Right cardiac atrium (tissue), 5 donors: Measurements from ENCODE around the gene DIAPH1. TPM values are rescaled to one million over a fixed set of nuclear protein-coding genes. Genes with fewer than 3 reads are reported as not detected.

Experiments
- ATAC-seq, 2 donors: fragments of 200-7000 bp; cut with Tn5 transposase; one replicate each; pipeline versions ENCODE4 v1.8.0 to v1.9.1; 2020; ENCODE audit warnings: moderate library complexity in 2 of 2, mild to moderate bottlenecking in 1 of 2
- DNase-seq, 3 donors: peaks; one replicate each; pipeline ENCODE4 v3.0.0-alpha.2; 2020
- H3K27ac ChIP-seq: one replicate; pipeline ENCODE4 v1.5.1; 2013; ENCODE audit warnings: mild to moderate bottlenecking, low read length, control low read depth, moderate library complexity
- H3K27me3 ChIP-seq: one replicate; pipeline ENCODE4 v1.6.1; 2013; ENCODE audit not compliant: control insufficient read depth, insufficient read depth
- H3K4me1 ChIP-seq: one replicate; pipeline ENCODE4 v1.6.1; 2013; ENCODE audit warnings: low read length; ENCODE audit not compliant: control insufficient read depth, insufficient read depth
- H3K4me3 ChIP-seq: one replicate; pipeline ENCODE4 v1.5.1; 2013; ENCODE audit warnings: low read length, control low read depth
- H3K9me3 ChIP-seq: one replicate; pipeline ENCODE4 v1.6.1; 2013; ENCODE audit warnings: low read length; ENCODE audit not compliant: control insufficient read depth
- WGBS: extraction: QIAGEN DNeasy Blood & Tissue Kit; methylation state at CpG from one replicate; pipeline ENCODE4 v1.1.7; 2013; 5-methylcytosine and 5-hydroxymethylcytosine counted together
- intact Hi-C, 4 donors: fragments of 100-400 bp; cut with DNase I; formaldehyde crosslinking; loops; one replicate each; pipeline versions ENCODE4 v1.11.0 to v1.14.0; 2022 to 2023
- polyA plus RNA-seq: library from polyadenylated mRNA; stranded (reverse); fragments of 200-250 nt; gene quantifications from one replicate; pipeline ENCODE4 v1.2.3, GENCODE V29; 2013
- total RNA-seq, 4 donors: library from RNA; stranded (reverse); fragmentation: NEBNext Ultra II Directional; extraction: Animal tissue kit (Norgen Biotek cat#: 25700); gene quantifications; one replicate each; pipeline ENCODE4 v1.2.1, GENCODE V29; 2021
- donor health status: healthy with polysubstance abuse.
- donor health status: DM: no; HTN: yes; CAD: no.
- donor health status: DM: no; HTN: no; CAD: no.
- donor health status: DM: no; HTN: yes; CAD: no; lungs with severe emphysema.
- donor health status: DM: yes; HTN: yes; CAD: no.

DIAPH1 gene
- total and polyA plus RNA-seq, 5 donors: 11.8 to 53.0 (median 19.1) TPM

GRCh38 chr5:141487131-141487530, 131.7 kb downstream of the DIAPH1 start:
- peaks cover 3% of the 10 kb centered on the region for H3K4me1 ChIP-seq
- no peak for ATAC-seq
- WGBS: 82% methylated on average over 7 of the region's 7 CpGs

GRCh38 chr5:141486091-141486490, 132.7 kb downstream of the DIAPH1 start:
- 86% methylated on average over 9 of the region's 9 CpGs for WGBS
- intact Hi-C loops: no loop called here
- no peaks in the 10 kb centered on the region for H3K9me3 ChIP-seq
- H3K27me3 ChIP-seq: no peaks in the 10 kb centered on the region
- H3K4me3 ChIP-seq: no peak overlapping the region
- ATAC-seq (no peak), DNase-seq (no peak)
- no peak overlapping the region for H3K27ac ChIP-seq
- H3K4me1 ChIP-seq: peaks cover 3% of the 10 kb centered on the region

More at GRCh38 chr5:141487131-141487530, 131.7 kb downstream of the DIAPH1 start:
- H3K27ac ChIP-seq: no peak overlapping the region
- H3K4me3 ChIP-seq: no peak overlapping the region
- no peak for DNase-seq
- H3K9me3 ChIP-seq: no peaks in the 10 kb centered on the region
- intact Hi-C loops: no loop called here
- no peaks in the 10 kb centered on the region for H3K27me3 ChIP-seq

GRCh38 chr5:141485321-141486055, 133.3 kb downstream of the DIAPH1 start:
- peak in 1 of 3 donors; percentile 50 for DNase-seq
- WGBS: 57% methylated on average over 38 of the region's 38 CpGs
- no peak for ATAC-seq
- peaks cover 3% of the 10 kb centered on the region for H3K4me1 ChIP-seq
- no peaks in the 10 kb centered on the region for H3K27me3 ChIP-seq
- intact Hi-C loops: no loop called here
- H3K4me3 ChIP-seq: peak overlapping the region; percentile 53
- H3K9me3 ChIP-seq: no peaks in the 10 kb centered on the region
- no peak overlapping the region for H3K27ac ChIP-seq

GRCh38 chr5:141484641-141485311, 134.0 kb downstream of the DIAPH1 start, which contains the start of gene PCDHGC4:
PCDHGC4 (plus strand) TSS chr5:141485030; CDS start chr5:141485174, 144 bp downstream.
- 14% methylated on average over 39 of the region's 39 CpGs for WGBS
- Histone ChIP-seq H3K27ac (no peak within 1 kb of the TSS), H3K27me3 (no peaks in the 10 kb centered on the region), H3K9me3 (no peaks in the 10 kb centered on the region), H3K4me1 (peaks cover 3% of the 10 kb centered on the region), H3K4me3 (peak within 1 kb of the TSS; percentile 53)
- DNase-seq (peak in 2 of 3 donors; percentile 47 to 61), ATAC-seq (peak; percentile 32 to 45)
- intact Hi-C loops: no loop called here

DNA sequence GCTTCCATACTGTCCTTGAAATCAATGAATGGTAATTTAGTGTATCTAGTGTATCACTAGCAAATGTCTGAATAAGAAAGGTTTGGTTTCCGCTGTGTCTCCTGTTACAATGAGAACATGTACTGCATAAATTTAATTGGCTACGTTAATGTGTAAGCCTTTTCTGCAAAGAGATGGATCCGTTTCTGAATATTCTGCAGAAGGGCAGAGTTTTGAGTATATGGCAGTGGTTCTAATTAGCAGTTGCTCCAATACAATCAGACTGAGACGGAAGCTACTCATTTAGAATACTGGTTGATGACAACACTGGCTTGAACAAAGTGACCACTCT, 134.5 kb downstream of the DIAPH1 start:
- intact Hi-C loops: no loop called here
- WGBS: 26% methylated on average over 4 of the region's 4 CpGs

DNA sequence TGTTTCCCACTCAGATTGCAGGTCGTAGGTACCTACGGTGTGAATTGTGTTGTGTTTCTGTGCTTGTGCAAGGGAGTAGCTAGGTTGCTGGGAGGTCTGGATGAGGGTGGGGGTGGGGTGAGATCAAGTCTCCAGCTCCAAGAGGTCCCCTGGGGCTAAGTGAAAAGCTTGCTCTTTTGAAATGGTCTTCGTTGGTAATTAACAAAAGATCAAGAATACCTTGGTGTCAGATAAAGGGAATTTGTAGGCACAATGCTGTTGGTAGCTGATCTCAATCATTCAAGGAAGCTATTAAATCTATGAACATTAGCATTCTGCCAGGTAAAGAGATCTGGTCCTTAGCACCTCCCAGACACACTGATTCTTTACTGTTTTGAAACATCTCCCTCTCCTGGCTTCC, 134.9 kb downstream of the DIAPH1 start:
- no peaks in the 10 kb centered on the region for H3K27me3 ChIP-seq
- intact Hi-C loops: no loop called here
- no peak for DNase-seq
- peaks cover 6% of the 10 kb centered on the region for H3K4me1 ChIP-seq
- no peak overlapping the region for H3K4me3 ChIP-seq
- no peak for ATAC-seq
- no peak overlapping the region for H3K27ac ChIP-seq
- 50% methylated on average over 3 of the region's 3 CpGs for WGBS
- H3K9me3 ChIP-seq: no peaks in the 10 kb centered on the region

More for the DNA sequence above, 134.5 kb downstream of the DIAPH1 start:
- ATAC-seq (peak in 1 of 2 donors; percentile 36), DNase-seq (no peak)
- Histone ChIP-seq H3K4me1 (peaks cover 4% of the 10 kb centered on the region), H3K4me3 (peak overlapping the region; percentile 53), H3K9me3 (no peaks in the 10 kb centered on the region), H3K27me3 (no peaks in the 10 kb centered on the region), H3K27ac (no peak overlapping the region)

DNA sequence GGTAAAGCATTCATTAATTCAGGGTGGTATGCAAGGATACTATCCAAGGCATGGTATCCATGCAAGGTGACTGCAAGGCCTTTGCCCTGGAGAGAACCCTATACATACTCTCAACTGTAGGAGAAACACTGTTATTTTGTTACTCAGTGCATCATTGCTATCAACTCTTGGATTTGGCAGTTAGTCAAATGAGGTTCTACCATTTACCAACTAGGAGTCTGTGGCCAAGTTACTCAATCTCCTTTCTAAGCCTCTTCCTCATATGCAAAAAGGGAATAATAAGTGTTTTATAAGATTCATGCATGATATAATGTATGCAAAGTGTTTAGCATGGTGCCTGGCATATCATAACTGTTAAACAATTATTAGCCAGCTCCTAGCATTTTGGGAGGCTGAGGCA, 139.0 kb downstream of the DIAPH1 start:
- no peak for DNase-seq
- intact Hi-C loops: loop anchor here in 2 of 4 donors (5.0 to 10.0 kb wide), 2 partner anchors 43 to 45 kb away; no protein-coding TSS in a partner anchor
- H3K4me3 ChIP-seq: no peak overlapping the region
- H3K27me3 ChIP-seq: no peaks in the 10 kb centered on the region
- H3K9me3 ChIP-seq: no peaks in the 10 kb centered on the region
- no peak for ATAC-seq
- peaks cover 12% of the 10 kb centered on the region for H3K4me1 ChIP-seq
- no peak overlapping the region for H3K27ac ChIP-seq

DNA sequence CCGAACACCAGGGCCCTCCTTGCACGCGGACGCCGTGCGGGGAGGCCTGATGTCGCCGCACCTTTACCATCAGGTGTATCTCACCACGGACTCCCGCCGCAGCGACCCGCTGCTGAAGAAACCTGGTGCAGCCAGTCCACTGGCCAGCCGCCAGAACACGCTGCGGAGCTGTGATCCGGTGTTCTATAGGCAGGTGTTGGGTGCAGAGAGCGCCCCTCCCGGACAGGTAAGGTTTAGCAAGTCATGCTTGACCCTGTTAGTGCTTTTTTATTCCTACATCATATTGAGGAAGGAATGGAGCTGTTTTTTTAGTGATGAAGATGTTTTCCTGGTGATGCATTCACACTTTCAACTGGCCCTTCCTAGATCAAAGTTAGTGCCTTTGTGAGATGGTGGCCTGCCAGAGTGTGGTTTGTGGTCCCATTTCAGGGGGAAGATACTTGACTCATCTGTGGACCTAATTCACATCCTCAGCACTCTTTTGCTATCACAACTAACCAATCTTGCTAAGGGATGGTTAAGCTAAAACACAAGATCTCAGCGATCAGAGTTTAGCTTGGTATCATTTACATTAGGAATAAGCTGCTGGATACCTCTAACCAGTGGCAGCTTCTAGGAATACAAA, 140.4 kb downstream of the DIAPH1 start:
- peaks cover 9% of the 10 kb centered on the region for H3K4me1 ChIP-seq
- intact Hi-C loops: loop anchor here in 2 of 4 donors (5.0 to 10.0 kb wide), 2 partner anchors 44 to 46 kb away; no protein-coding TSS in a partner anchor
- H3K27me3 ChIP-seq: no peaks in the 10 kb centered on the region
- peak overlapping the region; percentile 42 for H3K4me3 ChIP-seq
- ATAC-seq (no peak), DNase-seq (peak in 2 of 3 donors; percentile 74 to 77)
- H3K27ac ChIP-seq: no peak overlapping the region
- 35% methylated on average over 20 of the region's 20 CpGs for WGBS
- H3K9me3 ChIP-seq: no peaks in the 10 kb centered on the region

- Histone ChIP-seq H3K27ac (no peak overlapping the region), H3K9me3 (no peaks in the 10 kb centered on the region), H3K27me3 (no peaks in the 10 kb centered on the region), H3K4me1 (peaks cover 9% of the 10 kb centered on the region), H3K4me3 (peak overlapping the region; percentile 42)
- intact Hi-C loops: loop anchor here (2.0 to 10.0 kb wide), 3 partner anchors 44 to 47 kb away; no protein-coding TSS in a partner anchor
- ATAC-seq: no peak
- 51% methylated on average over 13 of the region's 13 CpGs for WGBS
- no peak for DNase-seq
These were observed 141.0 kb downstream of the DIAPH1 start for GRCh38 chr5:141477815-141478214.

GRCh38 chr5:141477044-141477575, 141.7 kb downstream of the DIAPH1 start:
- no peak for ATAC-seq
- no peak for DNase-seq
- Histone ChIP-seq H3K9me3 (no peaks in the 10 kb centered on the region), H3K27ac (no peak overlapping the region), H3K4me1 (peaks cover 9% of the 10 kb centered on the region), H3K4me3 (peak overlapping the region; percentile 72), H3K27me3 (no peaks in the 10 kb centered on the region)
- WGBS: 22% methylated on average over 24 of the region's 24 CpGs
- intact Hi-C loops: loop anchor here (2.0 to 10.0 kb wide), 3 partner anchors 45 to 48 kb away; no protein-coding TSS in a partner anchor
